ENCODE data around the gene MAN1B1.
"Not testable (repeated sequence)": the region's sequence is repeated elsewhere in the genome, so short reads cannot be mapped to it uniquely, and the experiment has no call there.

The MAN1B1 gene

DNA sequence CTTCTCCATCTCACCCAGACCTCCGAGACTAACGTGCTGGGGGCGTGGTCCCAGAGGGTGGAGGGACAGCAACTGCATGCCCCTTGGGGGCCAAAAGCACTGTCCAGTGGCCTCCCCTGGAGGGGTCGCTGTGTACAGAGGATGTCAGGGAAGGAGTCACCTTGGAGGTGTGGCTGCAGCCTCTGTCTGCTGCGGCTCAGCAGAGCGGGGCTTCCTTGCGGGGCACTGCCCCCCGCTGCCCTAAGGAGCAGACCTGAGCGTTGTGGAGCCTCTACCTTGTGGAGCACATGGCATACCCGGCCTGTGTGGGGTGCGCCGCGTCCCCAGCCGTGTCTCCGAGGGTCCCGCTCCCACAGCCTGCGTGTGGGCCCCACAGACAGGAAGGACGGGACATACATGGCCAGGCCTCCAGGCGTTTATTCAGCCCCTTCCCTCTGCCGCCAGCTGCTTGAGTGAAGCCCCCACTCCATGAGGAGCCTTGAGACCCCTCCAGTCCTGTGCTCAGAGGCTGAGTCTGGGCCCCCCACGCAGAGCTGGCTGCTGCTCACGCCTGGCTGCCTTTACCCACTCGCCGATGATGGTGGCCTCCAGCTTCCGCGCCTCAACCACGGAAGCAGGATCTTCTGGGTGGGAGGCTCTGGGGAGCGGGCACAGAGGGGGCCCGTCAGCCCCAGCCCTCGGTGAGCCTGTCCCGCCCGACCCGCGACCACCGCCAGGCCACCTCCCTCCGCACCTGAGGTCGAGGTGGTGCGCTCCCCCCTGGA, 23.5 kb downstream of the MAN1B1 start:
- DNase-seq (ENCODE audit: low read depth in 2 of 2) = no peak

DNA sequence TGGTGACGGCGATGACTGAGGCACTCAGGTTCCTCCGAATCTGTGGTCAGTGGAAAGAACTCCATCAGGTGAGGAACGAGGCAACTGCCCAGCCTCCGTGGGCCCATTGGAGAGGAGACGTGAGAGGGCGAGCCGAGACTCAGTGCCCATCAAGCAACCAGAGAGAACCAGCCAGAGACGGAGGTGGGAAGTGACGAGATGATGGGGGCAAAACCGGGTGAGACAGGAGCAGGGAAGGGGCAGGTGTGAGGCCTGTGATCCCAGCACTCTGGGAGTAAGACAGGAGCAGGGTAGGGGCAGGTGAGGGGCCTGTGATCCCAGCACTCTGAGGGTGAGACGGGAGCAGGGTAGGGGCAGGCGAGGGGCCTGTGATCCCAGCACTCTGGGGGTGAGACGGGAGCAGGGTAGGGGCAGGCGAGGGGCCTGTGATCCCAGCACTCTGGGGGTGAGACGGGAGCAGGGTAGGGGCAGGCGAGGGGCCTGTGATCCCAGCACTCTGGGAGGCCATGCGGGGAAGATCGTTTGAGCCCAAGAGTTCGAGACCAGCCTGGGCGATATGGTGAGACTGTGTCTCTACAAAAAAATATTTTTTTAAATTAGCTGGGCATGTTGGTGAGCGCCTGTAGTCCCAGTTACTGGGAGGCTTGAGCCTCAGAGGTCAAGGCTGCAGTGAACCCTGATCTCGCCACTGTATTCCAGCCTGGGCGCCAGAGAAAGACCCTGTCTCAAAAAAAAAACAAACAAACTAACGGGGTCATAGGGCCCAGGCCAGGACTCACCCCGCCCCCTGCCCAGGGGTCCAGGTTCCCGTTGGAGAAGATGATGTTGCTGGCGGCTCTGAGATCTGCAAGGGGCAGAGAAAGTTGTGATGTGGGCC, 24.4 kb downstream of the MAN1B1 start:
- no peak for DNase-seq (ENCODE audit: low read depth in 2 of 2)

DNA sequence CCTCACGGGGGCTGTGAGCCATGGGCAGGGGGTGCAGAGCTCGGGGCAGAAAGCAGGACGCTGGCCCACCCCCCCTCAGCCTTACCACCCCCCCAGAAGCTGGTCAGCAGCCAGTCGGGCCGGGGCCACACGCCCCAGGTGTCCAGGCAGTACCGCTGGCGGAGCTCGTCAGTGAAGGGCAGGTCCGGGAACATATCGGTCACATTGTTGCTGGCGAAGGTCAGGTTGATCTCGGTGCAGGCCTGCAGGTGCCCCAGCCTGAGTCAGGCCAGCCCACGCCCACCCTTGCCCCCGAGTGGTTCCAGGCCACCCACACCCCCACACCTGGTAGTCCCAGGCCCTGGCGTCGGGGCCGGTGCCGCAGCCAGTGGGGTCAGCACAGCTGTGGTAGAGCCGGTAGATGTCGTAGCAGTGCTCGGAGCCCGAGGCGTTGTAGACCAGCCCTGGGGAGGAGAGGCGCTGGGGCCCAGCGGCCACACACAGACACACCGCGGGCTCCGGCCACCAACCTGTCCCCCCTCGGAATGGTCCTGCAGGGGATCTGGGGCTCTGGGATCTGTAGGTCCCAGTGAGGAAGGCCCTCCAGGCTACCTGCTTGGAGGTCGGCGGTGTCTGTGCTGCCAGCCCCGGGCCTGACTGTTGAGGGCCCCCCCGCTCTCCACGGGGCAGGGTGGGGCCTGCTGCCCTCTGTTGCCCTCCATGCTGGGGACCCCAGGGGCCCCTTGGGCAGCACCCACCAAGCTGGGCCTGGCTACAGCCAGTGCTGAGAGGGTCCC, 25.2 kb downstream of the MAN1B1 start:
- no peak for DNase-seq (ENCODE audit: low read depth in 2 of 2)

DNA sequence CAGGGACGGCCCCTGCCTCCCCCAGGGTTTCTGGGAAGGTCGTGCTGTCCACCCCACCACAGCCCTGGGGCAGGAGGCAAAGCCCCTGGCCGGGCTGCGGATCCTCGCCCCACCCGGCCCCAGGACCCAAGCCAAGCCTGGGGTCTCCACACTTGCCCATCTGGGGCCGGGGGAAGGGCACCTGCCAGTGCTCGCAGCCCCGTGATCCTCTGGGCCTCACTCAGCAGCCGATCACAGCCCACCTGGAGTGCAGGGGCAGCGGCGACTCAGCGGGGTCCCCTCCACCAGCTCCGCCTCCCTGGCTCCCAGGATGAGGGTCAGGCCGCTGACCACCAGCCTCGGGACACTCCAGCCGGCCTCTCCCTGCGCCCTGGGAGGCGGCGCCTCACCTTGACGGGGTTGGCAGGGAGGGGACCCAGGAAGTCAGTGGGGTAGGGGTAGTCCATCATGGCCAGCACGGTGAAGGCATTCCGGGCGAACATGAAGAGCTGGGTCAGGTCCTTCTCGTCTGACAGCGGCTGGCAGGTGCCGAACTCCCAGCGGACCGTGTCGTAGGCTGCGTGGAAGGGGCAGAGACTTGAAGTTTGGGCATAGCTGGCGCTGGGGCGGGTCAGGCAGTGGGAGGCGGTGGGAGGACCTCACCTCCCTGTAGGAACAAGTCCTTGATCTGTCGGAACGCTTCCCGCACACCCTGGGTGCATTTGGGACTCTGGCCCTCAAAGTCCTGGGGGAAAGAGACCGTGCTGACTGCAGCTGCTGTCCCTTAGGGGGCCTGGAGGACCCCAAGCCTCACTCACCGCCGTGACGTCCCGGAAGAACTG, 26.0 kb downstream of the MAN1B1 start:
- DNase-seq (ENCODE audit: low read depth in 2 of 2) = no peak

DNA sequence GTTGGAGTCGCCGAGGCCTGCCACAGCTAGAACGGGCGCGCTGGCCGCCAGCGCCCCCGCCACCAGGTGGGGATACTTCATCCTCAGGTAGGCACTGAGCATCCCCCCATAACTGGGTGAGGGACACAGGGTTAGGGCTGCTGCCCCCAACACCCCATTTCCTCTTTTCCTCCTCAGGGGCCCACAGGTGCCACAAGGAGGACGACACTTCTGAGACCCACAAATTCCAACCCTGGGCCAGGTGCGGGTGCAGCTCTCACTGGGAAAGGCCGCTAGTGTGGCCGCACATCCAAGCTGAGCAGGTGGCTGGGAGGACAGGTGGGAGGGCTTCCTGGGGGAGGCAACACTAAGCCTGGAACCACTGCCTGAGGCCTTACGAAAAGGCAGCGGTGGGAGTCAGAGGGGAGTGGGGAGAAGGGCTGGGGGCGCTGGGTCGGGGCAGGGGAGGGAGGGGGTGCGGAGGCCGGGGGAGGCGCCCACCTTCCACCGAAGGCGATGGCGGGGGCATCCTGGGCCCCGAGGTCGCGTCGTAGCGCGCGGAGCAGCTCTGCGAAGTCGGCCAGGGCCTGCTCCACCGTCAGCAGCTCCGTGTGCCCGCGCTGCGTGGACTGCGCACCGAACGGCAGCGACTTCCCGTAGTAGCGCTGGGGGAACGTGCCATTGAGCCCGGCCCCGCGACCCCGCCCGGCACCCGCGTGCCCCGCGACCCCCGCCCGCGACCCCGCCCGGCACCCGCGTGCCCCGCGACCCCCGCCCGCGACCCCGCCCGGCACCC, 26.8 kb downstream of the MAN1B1 start:
- DNase-seq (ENCODE audit: low read depth in 2 of 2) = no peak

DNA sequence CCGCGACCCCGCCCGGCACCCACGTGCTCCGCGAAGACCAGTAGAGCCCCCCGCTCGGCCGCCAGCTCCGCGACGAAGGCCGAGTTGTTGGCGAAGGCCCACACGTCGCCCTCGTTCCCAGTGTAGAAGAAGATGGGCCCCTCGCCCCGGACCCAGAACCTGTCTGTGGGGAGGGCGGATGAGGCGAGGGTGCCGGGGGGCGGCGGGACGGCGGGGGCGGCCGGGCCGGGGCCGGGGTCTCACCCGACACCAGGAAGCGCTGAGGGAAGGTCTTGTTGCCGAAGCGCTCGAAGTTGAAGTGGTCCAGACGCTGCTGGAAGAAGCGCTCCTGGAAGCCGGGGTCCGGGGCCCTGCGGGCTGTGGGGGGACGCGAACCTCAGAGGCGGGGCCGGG, 27.4 kb downstream of the MAN1B1 start:
- no peak for DNase-seq (ENCODE audit: low read depth in 2 of 2)

DNA sequence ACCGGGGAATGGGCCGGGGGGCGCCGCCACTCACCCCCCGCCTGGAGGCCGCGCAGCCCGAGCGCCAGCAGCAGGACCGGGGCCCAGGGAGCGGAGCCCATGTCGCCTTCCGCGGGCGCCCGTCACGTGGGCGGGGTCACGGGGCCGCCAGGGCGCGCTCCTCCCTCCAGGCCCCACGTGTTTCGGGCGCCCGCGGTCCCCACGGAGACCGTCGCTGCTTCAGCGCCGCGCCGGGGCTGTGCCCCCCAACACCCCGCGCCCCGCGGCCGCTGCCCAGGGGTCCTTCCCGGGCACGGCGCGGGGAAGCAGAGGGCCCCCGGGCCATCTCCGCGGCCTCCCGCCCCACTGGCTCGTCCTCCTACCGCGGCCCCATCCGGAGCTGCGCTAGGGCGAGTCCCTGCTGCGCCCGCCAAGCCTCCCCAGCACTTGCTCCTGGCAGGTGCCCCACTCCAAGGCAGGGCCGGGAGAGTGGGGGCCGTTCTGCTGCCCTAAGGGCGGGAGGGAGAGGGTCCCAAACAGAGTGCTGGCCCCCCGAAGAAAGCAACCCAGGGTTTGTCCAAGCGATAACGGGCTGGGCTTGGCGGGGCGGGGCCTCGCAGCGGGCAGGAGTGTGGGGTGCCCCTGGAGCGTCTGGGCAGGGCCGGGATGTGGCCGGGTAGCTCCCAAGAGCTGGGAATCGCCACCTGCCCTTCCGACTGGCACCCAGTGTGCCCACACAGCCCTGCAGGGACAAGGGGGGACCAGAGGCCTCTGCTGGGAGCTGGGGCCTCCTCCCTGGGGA, 28.0 kb downstream of the MAN1B1 start, which contains the start of gene DPP7:
Gene DPP7 (minus strand): TSS at position 121 of the 781 bp plus-strand sequence. CDS start 20 bp downstream, at position 101.
- peak; percentile 67 to 68 for DNase-seq (ENCODE audit: low read depth in 2 of 2)

DNA sequence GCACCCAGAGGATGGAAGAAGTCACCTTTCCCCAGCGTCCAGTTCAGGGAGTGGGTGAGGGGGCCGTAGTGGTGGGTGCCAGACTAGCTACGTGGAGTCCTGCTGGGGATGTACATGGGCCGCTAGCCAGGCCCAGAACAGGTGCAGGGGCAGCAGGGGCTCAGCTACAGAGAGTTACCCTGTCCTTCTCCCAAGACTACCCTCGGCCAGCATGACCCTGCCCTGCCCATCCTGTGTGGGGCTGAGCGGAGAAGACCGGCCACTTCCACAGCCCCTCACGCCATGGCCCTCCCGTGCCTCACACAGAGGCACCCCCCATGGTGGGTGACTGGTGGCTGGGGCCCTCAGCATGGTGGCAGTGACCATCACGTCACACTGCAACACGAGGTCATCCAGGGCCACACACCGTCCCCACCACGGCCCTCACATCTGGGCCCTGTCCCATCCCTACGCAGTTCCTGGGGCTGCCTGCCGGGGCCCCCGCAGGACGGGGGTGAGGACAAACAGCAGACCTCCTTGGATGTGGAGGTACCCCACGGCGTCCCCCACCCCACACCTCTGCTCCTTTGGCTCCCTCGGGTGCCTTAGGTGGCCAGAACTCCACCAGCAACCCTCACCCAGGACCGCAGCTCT, 28.7 kb downstream of the MAN1B1 start:
- DNase-seq (ENCODE audit: low read depth in 2 of 2) = no peak

DNA sequence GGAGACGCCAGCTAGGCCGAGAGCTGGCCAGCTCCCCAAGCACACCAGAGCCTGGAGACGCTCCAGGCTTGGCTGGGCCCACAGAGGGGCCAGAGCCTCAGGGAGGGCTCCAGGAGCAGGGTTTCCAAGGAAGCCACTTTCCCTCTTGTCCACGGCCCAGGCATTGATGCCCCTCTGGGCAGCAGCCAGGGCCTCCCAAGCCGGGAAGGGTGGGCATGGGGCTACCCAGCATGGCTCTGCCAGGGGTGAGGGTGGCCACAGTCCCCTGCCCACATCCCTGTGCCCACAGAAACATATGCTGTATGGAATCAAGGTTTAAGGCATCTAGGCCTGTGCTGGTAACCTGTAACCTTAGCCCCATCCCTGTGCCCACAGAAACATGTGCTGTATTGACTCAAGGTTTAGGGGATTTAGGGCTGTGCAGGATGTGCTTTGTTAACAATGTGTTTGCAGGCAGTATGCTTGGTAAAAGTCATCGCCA, 29.3 kb downstream of the MAN1B1 start:
- no peak for DNase-seq (ENCODE audit: low read depth in 2 of 2)

DNA sequence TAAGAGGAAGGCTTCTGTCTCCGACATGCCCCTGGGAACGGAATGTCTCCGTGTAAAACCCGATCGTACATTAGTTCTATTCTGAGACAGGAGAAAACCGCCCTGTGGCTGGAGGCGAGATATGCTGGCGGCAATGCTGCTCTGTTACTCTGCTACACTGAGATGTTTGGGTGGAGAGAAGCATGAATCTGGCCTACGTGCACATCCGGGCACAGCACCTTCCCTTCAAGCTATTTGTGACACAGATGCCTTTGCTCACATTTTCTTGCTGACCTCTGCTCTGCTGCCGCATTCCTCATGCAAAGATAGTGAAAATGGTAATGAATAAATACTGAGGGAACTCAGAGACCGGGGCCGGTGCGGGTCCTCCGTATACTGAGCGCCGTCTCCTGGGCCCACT, 29.9 kb downstream of the MAN1B1 start:
- no peak for DNase-seq (ENCODE audit: low read depth in 2 of 2)

DNA sequence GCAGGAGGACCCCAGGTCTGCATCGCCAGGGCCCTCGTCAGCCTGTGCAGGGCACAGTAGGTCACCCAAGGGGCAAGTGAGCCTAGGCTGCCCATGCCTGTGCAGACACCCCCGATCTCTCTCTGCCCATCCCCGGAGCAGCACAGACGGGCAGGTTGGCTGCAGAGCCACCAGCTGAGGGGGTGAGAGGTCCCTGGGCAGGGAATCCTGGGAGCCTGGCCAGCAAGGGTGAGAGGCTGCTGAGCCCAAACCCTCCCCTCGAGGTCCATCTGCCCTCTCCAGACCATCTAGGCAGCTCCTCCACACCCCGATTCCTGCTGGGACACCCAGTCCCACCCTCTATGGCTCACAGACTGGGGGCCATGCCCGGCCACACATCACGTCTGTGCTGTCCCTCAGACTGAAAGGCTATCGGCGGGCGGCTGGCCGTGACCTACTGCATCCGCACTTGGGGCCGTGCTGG, 30.5 kb downstream of the MAN1B1 start:
- no peak for DNase-seq (ENCODE audit: low read depth in 2 of 2)

DNA sequence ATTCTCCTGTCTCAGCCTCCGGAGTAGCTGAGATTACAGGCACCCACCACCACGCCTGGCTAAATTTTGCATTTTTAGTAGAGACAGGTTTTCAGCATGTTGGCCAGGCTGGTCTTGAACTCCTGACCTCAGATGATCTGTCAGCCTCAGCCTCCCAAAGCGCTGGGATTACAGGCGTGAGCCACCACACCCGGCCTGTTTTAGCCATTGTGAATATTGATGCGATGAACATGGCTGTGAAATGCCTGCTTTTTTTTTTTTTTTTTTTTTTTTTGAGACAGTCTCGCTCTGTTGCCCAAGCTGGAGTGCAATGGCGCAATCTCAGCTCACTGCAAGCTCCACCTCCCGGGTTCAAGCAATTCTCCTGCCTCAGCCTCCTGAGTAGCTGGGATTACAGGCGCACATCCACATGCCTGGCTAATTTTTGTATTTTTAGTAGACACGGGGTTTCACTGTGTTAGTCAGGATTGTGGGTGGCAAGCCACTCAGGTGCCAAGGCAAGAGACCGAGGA, 31.4 kb downstream of the MAN1B1 start:
- not testable (repeated sequence) for DNase-seq (ENCODE audit: low read depth in 2 of 2)

DNA sequence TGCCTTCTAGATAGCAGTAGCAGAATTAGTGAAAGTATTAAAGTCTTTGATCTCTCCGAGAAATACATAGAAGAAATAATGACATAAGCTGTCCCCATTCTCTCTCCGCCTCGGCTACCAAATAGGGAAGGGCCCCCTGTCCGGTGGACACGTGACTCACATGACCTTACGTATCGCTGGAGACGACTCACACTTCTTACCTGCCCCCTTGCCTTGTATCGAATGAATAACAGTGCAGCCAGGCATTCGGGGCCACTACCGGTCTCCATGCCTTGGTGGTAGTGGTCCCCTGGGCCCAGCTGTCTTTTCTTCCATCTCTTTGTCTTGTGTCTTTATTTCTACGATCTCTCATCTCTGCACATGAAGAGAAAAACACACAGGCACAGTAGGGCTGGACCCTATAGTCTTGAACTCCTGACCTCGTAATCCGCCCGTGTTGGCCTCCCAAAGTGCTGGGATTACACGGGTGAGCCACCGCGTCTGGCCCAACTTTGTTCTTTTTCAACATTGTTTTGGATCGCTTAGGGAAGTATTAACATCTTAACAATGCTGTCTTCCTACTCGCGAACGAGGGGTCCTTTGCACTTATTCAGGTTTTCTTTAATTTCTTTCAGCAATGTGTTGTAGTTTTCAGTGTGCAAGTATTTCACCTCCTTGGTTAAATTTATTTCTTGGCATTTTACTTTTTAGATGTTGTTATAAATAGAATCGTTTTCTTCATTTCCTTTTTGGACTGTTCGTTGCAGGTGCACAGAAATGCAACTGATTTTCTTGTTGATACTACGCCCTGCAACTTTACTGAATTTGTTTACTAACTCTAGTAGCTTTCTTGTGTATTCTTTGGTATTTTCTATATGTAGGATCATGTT, 35.4 kb downstream of the MAN1B1 start:
- DNase-seq (ENCODE audit: low read depth in 2 of 2) = not testable (repeated sequence)

DNA sequence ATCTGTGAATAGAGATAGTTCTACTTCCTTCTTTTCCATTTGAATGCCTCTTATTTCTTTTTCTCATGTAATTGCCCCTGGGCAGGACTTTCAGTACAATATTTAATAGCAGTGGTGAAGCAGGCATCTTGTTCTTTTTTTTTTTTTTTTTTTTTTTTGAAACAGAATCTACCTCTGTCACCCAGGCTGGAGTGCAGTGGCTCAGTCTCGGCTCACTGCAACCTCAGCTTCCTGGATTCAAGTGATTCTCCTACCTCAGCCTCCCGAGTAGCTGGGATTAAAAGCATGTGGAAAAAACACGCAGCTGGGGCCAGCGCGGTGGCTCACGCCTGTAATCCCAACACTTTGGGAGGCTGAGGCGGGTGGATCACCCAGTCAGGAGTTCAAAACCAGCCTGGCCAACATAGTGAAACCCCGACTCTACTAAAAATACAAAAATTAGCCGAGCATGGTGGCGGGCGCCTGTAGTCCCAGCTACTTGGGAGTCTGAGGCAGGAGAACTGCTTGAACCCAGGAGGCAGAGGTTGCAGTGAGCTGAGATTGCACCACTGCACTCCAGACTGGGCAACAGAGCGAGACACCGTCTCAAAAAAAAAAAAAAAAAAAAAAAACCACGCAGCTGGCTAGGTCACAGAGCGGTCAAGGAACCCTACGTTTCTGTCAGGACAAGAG, 36.1 kb downstream of the MAN1B1 start:
- not testable (repeated sequence) for DNase-seq (ENCODE audit: low read depth in 2 of 2)

DNA sequence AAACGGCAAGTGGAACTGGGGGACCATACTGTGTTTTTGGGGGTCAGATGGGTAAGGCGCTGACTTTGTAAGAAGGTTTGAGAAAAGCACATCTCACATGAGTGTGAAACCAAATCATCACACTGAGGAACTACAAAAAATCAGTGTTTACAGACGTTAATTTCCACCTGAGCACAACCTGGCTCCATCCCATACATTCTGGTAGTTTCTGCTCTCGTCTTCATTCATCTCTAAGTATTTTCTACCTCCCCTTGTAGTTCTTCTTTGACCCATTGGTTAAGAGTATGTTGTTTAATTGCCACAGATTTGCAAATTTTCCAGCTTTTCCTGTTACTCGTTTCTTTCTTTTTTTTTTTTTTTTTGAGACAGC, 36.7 kb downstream of the MAN1B1 start:
- DNase-seq (ENCODE audit: low read depth in 2 of 2) = no peak

DNA sequence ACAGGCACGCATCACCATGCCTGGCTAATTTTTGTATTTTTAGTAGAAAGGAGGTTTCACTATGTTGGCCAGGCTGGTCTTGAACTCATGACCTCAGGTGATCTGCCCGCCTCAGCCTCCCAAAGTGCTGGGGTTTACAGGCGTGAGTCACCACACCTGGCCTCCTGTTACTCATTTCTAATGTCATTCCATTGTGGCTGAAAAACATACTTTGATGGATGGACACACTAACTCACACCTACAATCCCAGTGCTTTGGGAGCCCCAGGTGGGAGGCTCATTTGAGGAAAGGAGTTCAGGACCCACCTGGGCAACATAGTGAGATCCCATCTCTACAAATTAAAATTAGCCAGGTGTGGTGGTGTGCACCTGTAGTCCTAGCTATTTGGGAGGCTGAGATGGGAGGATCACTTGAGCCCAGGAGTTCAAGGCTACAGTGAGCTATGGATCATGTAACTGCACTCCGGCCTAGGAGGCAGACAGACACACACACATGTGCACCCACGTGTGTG, 37.2 kb downstream of the MAN1B1 start:
- DNase-seq (ENCODE audit: low read depth in 2 of 2) = not testable (repeated sequence)

DNA sequence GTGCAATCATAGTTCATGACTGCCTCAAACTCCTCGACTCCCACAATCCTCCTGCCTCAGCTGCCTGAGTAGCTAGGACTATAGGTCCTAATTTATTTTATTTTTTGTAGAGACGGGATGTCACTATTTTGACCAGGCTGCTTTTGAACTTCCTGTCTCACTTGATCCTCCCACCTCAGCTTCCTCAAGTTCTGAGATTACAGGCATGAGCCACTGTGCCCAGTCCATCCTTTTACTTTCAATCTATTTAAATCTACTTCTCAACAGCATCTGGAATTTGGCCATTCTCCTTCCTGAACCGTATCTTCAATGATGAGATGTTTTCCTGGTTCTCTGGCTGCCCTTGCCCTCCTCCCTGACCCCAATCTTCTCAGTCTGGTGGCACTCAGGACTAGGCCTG, 40.0 kb downstream of the MAN1B1 start:
- no peak for DNase-seq (ENCODE audit: low read depth in 2 of 2)
